ENCODE measurements around the gene SYT3.
"Not testable (repeated sequence)": the region's sequence is repeated elsewhere in the genome, so short reads cannot be mapped to it uniquely, and the experiment has no call there.

SYT3 gene

DNA sequence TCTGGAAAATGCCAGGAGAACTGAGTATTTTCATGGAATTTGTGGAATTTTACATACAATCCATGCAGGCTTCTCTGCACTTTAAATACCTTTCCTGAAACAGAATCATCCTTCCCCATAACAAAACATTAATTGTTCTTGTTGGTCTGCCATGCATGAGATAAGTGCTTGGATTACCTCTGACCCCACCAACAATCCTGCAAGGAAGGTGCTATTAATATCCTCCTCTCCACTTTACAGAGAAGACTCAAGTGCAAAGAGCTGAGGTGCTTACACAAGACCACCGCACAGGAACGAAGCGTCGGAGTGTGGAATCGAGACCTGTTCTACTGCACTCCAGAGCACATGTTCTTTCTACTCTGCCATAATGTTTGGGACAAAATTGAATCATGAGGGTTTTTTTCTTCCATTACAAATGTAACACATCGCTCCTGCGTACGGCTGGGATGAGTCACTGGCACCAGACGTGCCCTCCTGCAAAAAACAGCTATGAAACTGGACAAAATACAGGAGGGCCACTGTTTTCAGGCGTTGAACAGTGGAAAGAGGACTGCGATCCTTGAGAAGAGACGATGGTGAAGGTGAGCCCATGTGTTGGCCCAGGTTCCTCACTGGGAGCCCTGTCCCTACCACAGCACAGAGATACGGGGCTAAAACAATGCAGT is 58.6 kb downstream of the SYT3 start:
- Histone ChIP-seq H3K27me3 (ENCODE audit: low read length) (no peaks in the 10 kb centered on the region), H3K9me2 (replicated peaks; ENCODE audit: insufficient read depth, low read length) (no peaks in the 10 kb centered on the region), H3K9me3 (ENCODE audit: insufficient read depth, low read length) (no peaks in the 10 kb centered on the region), H3K79me2 (ENCODE audit: insufficient read depth, low read length) (no peaks in the 10 kb centered on the region), H3K4me3 (ENCODE audit: insufficient read depth, low read length, poor library complexity, severe bottlenecking) (no peak overlapping the region), H4K20me1 (ENCODE audit: low read depth, low read length) (no peaks in the 10 kb centered on the region), H3K36me3 (ENCODE audit: low read length) (no peaks in the 10 kb centered on the region), H3K9ac (ENCODE audit: low read length) (no peak overlapping the region), H3F3A (ENCODE audit: insufficient read depth) (no peaks in the 10 kb centered on the region), H2AFZ (ENCODE audit: low read depth, low read length, severe bottlenecking) (no peak overlapping the region), H3K27ac (ENCODE audit: low read depth, low read length) (no peak overlapping the region), H3K4me2 (ENCODE audit: low read depth, low read length, poor library complexity, severe bottlenecking) (no peak overlapping the region)
- TF ChIP-seq, protein P1, sequence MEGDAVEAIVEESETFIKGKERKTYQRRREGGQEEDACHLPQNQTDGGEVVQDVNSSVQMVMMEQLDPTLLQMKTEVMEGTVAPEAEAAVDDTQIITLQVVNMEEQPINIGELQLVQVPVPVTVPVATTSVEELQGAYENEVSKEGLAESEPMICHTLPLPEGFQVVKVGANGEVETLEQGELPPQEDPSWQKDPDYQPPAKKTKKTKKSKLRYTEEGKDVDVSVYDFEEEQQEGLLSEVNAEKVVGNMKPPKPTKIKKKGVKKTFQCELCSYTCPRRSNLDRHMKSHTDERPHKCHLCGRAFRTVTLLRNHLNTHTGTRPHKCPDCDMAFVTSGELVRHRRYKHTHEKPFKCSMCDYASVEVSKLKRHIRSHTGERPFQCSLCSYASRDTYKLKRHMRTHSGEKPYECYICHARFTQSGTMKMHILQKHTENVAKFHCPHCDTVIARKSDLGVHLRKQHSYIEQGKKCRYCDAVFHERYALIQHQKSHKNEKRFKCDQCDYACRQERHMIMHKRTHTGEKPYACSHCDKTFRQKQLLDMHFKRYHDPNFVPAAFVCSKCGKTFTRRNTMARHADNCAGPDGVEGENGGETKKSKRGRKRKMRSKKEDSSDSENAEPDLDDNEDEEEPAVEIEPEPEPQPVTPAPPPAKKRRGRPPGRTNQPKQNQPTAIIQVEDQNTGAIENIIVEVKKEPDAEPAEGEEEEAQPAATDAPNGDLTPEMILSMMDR (IDR thresholded peaks at IDR 0.05; ENCODE audit: insufficient read depth, low read length, poor library complexity, severe bottlenecking), result no peak

DNA sequence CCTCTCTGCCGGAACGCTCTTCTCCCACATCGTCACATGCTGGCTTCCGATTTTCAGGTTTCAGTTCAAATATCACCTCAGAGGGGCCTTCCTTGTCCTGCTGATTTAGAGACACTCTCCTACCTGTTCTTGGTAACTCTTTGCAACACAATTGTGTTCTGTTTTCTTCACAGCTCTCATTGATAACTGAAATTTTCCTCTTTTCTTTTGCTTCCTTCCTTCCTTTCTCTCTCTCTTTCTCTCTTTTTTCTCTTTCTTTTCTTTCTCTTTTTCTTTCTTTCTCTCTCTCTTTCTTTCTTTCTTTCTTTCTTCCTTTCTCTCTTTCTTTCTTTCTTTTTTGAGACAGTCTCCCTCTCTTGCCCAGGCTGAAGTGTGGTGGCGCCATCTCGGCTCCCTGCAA is 59.4 kb downstream of the SYT3 start:
- H3K4me3 ChIP-seq (ENCODE audit: insufficient read depth, low read length, poor library complexity, severe bottlenecking), result no peak overlapping the region
- no peak overlapping the region for H2AFZ ChIP-seq (ENCODE audit: low read depth, low read length, severe bottlenecking)
- H4K20me1 ChIP-seq (ENCODE audit: low read depth, low read length), result no peaks in the 10 kb centered on the region
- no peaks in the 10 kb centered on the region for H3K9me3 ChIP-seq (ENCODE audit: insufficient read depth, low read length)
- TF ChIP-seq, protein P1 (IDR thresholded peaks at IDR 0.05; ENCODE audit: insufficient read depth, low read length, poor library complexity, severe bottlenecking), result no peak
- no peak for TF ChIP-seq EZH2phosphoT487 (conservative IDR thresholded peaks at IDR 0.05; ENCODE audit: low read length)
- no peaks in the 10 kb centered on the region for H3K79me2 ChIP-seq (ENCODE audit: insufficient read depth, low read length)
- no peaks in the 10 kb centered on the region for H3K36me3 ChIP-seq (ENCODE audit: low read length)
- no peaks in the 10 kb centered on the region for H3F3A ChIP-seq (ENCODE audit: insufficient read depth)
- no peak overlapping the region for H3K27ac ChIP-seq (ENCODE audit: low read depth, low read length)
- H3K27me3 ChIP-seq (ENCODE audit: low read length), result no peaks in the 10 kb centered on the region
- no peak overlapping the region for H3K4me2 ChIP-seq (ENCODE audit: low read depth, low read length, poor library complexity, severe bottlenecking)
- H3K9ac ChIP-seq (ENCODE audit: low read length), result no peak overlapping the region
- H3K9me2 ChIP-seq (replicated peaks; ENCODE audit: insufficient read depth, low read length), result no peaks in the 10 kb centered on the region

DNA sequence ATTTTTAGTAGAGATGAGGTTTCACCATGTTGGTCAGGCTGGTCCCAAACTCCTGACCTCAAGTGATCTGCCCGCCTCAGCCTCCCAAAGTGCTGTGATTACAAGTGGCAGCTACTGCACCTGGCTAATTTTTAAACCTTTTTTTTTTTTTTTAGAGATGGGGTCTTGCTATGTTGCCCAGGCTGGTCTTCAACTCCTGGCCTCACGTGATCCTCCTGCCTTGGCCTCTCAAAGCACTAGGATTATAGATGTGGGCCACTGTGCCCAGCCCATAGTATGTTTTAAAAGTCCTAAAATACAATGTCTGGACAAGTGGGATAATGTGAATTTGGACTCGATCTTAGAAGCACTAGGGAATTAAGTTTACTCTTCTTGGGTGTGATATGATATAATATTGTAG is 62.9 kb downstream of the SYT3 start:
- H3F3A ChIP-seq (ENCODE audit: insufficient read depth); H3K4me3 ChIP-seq (ENCODE audit: insufficient read depth, low read length, poor library complexity, severe bottlenecking); H4K20me1 ChIP-seq (ENCODE audit: low read depth, low read length); H3K27me3 ChIP-seq (ENCODE audit: low read length); H3K9me3 ChIP-seq (ENCODE audit: insufficient read depth, low read length); H3K36me3 ChIP-seq (ENCODE audit: low read length); H2AFZ ChIP-seq (ENCODE audit: low read depth, low read length, severe bottlenecking); H3K79me2 ChIP-seq (ENCODE audit: insufficient read depth, low read length); H3K4me2 ChIP-seq (ENCODE audit: low read depth, low read length, poor library complexity, severe bottlenecking); H3K9me2 ChIP-seq (replicated peaks; ENCODE audit: insufficient read depth, low read length); H3K9ac ChIP-seq (ENCODE audit: low read length); H3K27ac ChIP-seq (ENCODE audit: low read depth, low read length): not testable (repeated sequence)

DNA sequence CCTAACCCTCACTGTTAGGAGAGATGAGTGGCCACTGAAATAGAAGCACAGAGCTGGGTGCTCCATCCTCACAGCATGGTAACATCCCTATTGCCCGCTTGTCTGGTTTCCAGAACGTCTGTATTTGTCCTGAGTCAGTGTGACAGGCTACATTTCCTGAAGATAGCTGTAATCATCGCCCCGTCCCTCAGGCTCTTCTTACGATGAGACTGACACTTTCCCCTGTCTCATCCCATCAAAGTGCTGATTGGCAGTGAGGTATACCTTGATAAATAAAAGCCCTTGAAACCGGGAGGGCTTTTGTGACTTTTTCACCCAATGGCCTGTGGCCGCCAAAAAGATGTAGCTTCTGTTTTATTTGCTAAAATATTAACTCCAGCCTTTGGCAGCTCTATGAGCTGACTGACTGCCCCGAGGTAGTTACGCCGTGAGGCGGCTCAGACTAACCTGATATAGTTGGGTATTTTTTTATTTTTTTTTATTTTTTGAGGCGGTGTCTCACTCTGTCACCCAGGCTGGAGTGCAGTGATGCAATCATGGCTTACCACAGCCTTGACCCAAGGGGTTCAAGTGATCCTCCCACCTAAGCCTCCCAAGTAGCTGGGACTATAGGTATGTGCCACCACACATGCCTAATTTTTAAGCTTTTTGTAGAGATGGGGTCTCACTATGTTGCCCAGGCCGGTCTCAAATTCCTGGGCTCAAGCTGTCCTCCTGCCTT is 65.8 kb downstream of the SYT3 start:
- no peaks in the 10 kb centered on the region for H3K36me3 ChIP-seq (ENCODE audit: low read length)
- H3K4me3 ChIP-seq (ENCODE audit: insufficient read depth, low read length, poor library complexity, severe bottlenecking), result no peak overlapping the region
- no peaks in the 10 kb centered on the region for H3F3A ChIP-seq (ENCODE audit: insufficient read depth)
- H4K20me1 ChIP-seq (ENCODE audit: low read depth, low read length), result no peaks in the 10 kb centered on the region
- no peak overlapping the region for H3K9ac ChIP-seq (ENCODE audit: low read length)
- H3K79me2 ChIP-seq (ENCODE audit: insufficient read depth, low read length), result no peaks in the 10 kb centered on the region
- no peak overlapping the region for H3K4me2 ChIP-seq (ENCODE audit: low read depth, low read length, poor library complexity, severe bottlenecking)
- no peak overlapping the region for H3K27ac ChIP-seq (ENCODE audit: low read depth, low read length)
- no peaks in the 10 kb centered on the region for H3K9me3 ChIP-seq (ENCODE audit: insufficient read depth, low read length)
- no peak overlapping the region for H2AFZ ChIP-seq (ENCODE audit: low read depth, low read length, severe bottlenecking)
- H3K27me3 ChIP-seq (ENCODE audit: low read length), result no peaks in the 10 kb centered on the region
- no peak for TF ChIP-seq EZH2phosphoT487 (conservative IDR thresholded peaks at IDR 0.05; ENCODE audit: low read length)
- TF ChIP-seq, protein P1 (IDR thresholded peaks at IDR 0.05; ENCODE audit: insufficient read depth, low read length, poor library complexity, severe bottlenecking), result no peak
- no peaks in the 10 kb centered on the region for H3K9me2 ChIP-seq (replicated peaks; ENCODE audit: insufficient read depth, low read length)
